SK-N-SH (cell line): Measurements from ENCODE around the gene OR13C9. TPM values are rescaled to one million over a fixed set of nuclear protein-coding genes. Genes with fewer than 3 reads are reported as not detected.
"Not testable (repeated sequence)": the region's sequence is repeated elsewhere in the genome, so short reads cannot be mapped to it uniquely, and the experiment has no call there.

Source experiments
- CTCF ChIA-PET: fragments of 300-600, 350-600 bp; formaldehyde crosslinking; extraction: SDS; loops from one replicate; lab custom pipeline; 2021; lab: Yijun Ruan, JAX
- POLR2A ChIA-PET: fragments of 350-600 bp; sonication (Branson Sonifier 250); formaldehyde crosslinking; extraction: SDS; loops from one replicate; lab custom pipeline; 2020; ENCODE audit warnings: antibody characterized with exemption, inconsistent platforms; lab: Yijun Ruan, JAX
- DNase-seq: peaks from one replicate; pipeline ENCODE4 v3.0.0; 2012
- H2AFZ ChIP-seq: fragments of 200-600 bp; sonication (generic); 2 replicates; pipeline ENCODE4 v1.8.1; 2016; ENCODE audit warnings: antibody characterized with exemption, mild to moderate bottlenecking, low read depth
- H3F3A ChIP-seq: fragments of 200-600 bp; sonication (generic); replicated peaks from 2 replicates; pipeline ENCODE3; 2016; ENCODE audit warnings: antibody characterized with exemption, mild to moderate bottlenecking; ENCODE audit not compliant: insufficient read depth
- H3K27ac ChIP-seq, 2 experiments: fragments of 200-500 bp in 1 of 2; fragments of 200-600 bp in 1 of 2; sonication (Bioruptor generic) in 1 of 2; sonication (generic), shearing (Covaris generic) in 1 of 2; 2 replicates each; pipeline versions ENCODE4 v1.5.1 to v1.6.1; 2014 to 2016; ENCODE audit warnings: low read depth in 2 of 2, inconsistent platforms in 1 of 2, low read length in 1 of 2, mild to moderate bottlenecking in 1 of 2, mixed read lengths in 1 of 2
- H3K27me3 ChIP-seq: fragments of 200-600 bp; sonication (generic), shearing (Covaris generic); 2 replicates; pipeline ENCODE4 v1.6.1; 2016; ENCODE audit warnings: mixed run types; ENCODE audit not compliant: insufficient read depth
- H3K36me3 ChIP-seq, 2 experiments: fragments of 200-500 bp in 1 of 2; fragments of 200-600 bp in 1 of 2; sonication (Bioruptor generic) in 1 of 2; sonication (generic) in 1 of 2; replicated peaks in 1 of 2; 2 replicates each; pipeline versions ENCODE3 to v1.5.1; 2014 to 2016; ENCODE audit warnings: low read length in 1 of 2, mild to moderate bottlenecking in 1 of 2; ENCODE audit not compliant: insufficient read depth in 2 of 2, control insufficient read depth in 1 of 2
- H3K4me1 ChIP-seq, 2 experiments: fragments of 200-500 bp in 1 of 2; fragments of 200-600 bp in 1 of 2; sonication (Bioruptor generic) in 1 of 2; sonication (generic), shearing (Covaris generic) in 1 of 2; 2 replicates each; pipeline versions ENCODE4 v1.5.1 to v1.6.1; 2014 to 2016; ENCODE audit warnings: low read depth in 1 of 2, low read length in 1 of 2, mixed run types in 1 of 2; ENCODE audit not compliant: insufficient read depth in 2 of 2, control insufficient read depth in 1 of 2
- H3K4me2 ChIP-seq: fragments of 200-600 bp; sonication (generic), shearing (Covaris generic); 2 replicates; pipeline ENCODE4 v1.6.1; 2017; ENCODE audit warnings: mixed run types
- H3K4me3 ChIP-seq, 2 experiments: fragments of 200-500 bp in 1 of 2; fragments of 200-600 bp in 1 of 2; sonication (Bioruptor generic) in 1 of 2; sonication (generic), shearing (Covaris generic) in 1 of 2; 2 replicates each; pipeline versions ENCODE4 v1.5.1 to v1.8.1; 2014 to 2016; ENCODE audit warnings: low read depth in 2 of 2, inconsistent platforms in 1 of 2, low read length in 1 of 2, mild to moderate bottlenecking in 1 of 2, mixed read lengths in 1 of 2, moderate library complexity in 1 of 2
- H3K79me2 ChIP-seq: fragments of 200-600 bp; sonication (generic); 2 replicates; pipeline ENCODE4 v1.8.1; 2017; ENCODE audit warnings: mild to moderate bottlenecking; ENCODE audit not compliant: insufficient read depth
- H3K9ac ChIP-seq: fragments of 200-600 bp; sonication (generic); 2 replicates; pipeline ENCODE4 v1.6.1; 2017; ENCODE audit warnings: mixed run types
- H3K9me2 ChIP-seq: fragments of 200-600 bp; sonication (generic); 2 replicates; pipeline ENCODE4 v1.6.1; 2017; ENCODE audit warnings: mixed run types
- H3K9me3 ChIP-seq: fragments of 200-600 bp; sonication (generic); 2 replicates; pipeline ENCODE4 v1.6.1; 2017; ENCODE audit warnings: mixed run types, mild to moderate bottlenecking, moderate library complexity
- H4K20me1 ChIP-seq: fragments of 200-600 bp; sonication (generic); 2 replicates; pipeline ENCODE4 v1.6.1; 2017; ENCODE audit warnings: mild to moderate bottlenecking, mixed run types; ENCODE audit not compliant: insufficient read depth
- FOSL2 ChIP-seq: IDR thresholded peaks from 2 replicates; pipeline ENCODE4 v1.4.0; 2012; ENCODE audit warnings: low read depth, mild to moderate bottlenecking, moderate library complexity, borderline replicate concordance
- JUND ChIP-seq: IDR thresholded peaks from 2 replicates; pipeline ENCODE4 v1.4.0; 2012
- NFIC ChIP-seq: IDR thresholded peaks from 2 replicates; pipeline ENCODE4 v1.4.0; 2012; ENCODE audit warnings: borderline replicate concordance
- PBX3 ChIP-seq: IDR thresholded peaks from 2 replicates; pipeline ENCODE4; 2012
- WGBS: methylation state at CpG from one replicate; pipeline ENCODE4 v1.1.6; 2017; ENCODE audit warnings: low lambda C conversion rate; 5-methylcytosine and 5-hydroxymethylcytosine counted together
- polyA plus RNA-seq, 3 experiments: library from polyadenylated mRNA; depleted of rRNA; stranded (reverse); fragments of >200 nt; gene quantifications; 2 replicates each; pipeline ENCODE4 v1.2.3, GENCODE V29; 2012
- TF ChIP-seq, protein P1 (sequence below): fragments of 200-600 bp; sonication (generic); IDR thresholded peaks from 2 replicates; pipeline ENCODE4 v1.6.1; 2017; ENCODE audit warnings: antibody characterized with exemption, mild to moderate bottlenecking, moderate library complexity

The OR13C9 gene
- polyA plus RNA-seq, 1 of the 3 experiments (the other 2 are of a cell fraction), result not detected

GRCh38 chr9:104608336-104608735, 9.7 kb downstream of the OR13C9 start:
- Histone ChIP-seq H3K27me3 (no peaks in the 10 kb centered on the region), H3K4me1 (no peaks in the 10 kb centered on the region), H3K4me2 (no peak overlapping the region), H3K9me2 (no peaks in the 10 kb centered on the region), H4K20me1 (no peaks in the 10 kb centered on the region), H2AFZ (no peak overlapping the region), H3K9me3 (no peaks in the 10 kb centered on the region), H3K4me3 (no peak overlapping the region), H3K27ac (no peak overlapping the region), H3K9ac (no peak overlapping the region), H3F3A (no peaks in the 10 kb centered on the region), H3K79me2 (no peaks in the 10 kb centered on the region), H3K36me3 (no peaks in the 10 kb centered on the region)
- 0% methylated on average over 1 of the region's 1 CpG for WGBS
- CTCF ChIA-PET, result no interaction called here
- no peak for DNase-seq
- POLR2A ChIA-PET, result no interaction called here
- TF ChIP-seq FOSL2 (no peak), JUND (no peak)
- TF ChIP-seq, protein P1, sequence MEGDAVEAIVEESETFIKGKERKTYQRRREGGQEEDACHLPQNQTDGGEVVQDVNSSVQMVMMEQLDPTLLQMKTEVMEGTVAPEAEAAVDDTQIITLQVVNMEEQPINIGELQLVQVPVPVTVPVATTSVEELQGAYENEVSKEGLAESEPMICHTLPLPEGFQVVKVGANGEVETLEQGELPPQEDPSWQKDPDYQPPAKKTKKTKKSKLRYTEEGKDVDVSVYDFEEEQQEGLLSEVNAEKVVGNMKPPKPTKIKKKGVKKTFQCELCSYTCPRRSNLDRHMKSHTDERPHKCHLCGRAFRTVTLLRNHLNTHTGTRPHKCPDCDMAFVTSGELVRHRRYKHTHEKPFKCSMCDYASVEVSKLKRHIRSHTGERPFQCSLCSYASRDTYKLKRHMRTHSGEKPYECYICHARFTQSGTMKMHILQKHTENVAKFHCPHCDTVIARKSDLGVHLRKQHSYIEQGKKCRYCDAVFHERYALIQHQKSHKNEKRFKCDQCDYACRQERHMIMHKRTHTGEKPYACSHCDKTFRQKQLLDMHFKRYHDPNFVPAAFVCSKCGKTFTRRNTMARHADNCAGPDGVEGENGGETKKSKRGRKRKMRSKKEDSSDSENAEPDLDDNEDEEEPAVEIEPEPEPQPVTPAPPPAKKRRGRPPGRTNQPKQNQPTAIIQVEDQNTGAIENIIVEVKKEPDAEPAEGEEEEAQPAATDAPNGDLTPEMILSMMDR, result peak; percentile 45

DNA sequence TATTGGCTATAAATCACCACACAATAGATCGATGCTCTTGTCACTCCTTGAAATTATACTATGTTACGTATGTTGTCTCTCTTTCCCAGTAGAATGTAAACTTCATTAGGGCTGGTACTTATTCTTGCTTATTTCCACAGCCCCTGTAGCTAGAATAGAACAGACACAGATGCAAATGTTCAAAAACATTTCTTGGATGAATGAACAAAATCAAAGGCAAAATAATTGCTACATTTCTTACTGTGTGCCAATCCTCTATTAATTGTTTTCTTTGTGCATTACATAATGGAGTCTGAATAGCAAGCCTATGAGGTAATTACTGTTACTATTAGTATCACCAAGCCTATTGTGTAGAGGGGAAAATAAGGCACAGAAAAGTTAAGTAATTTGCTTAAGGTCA, 11.9 kb downstream of the OR13C9 start:
- no peaks in the 10 kb centered on the region for H4K20me1 ChIP-seq
- no peaks in the 10 kb centered on the region for H3K79me2 ChIP-seq
- no peaks in the 10 kb centered on the region for H3K9me2 ChIP-seq
- no peaks in the 10 kb centered on the region for H3K4me1 ChIP-seq
- H3K4me3 ChIP-seq, result no peak overlapping the region
- TF ChIP-seq NFIC (no peak), PBX3 (no peak)
- H2AFZ ChIP-seq, result no peak overlapping the region
- no peaks in the 10 kb centered on the region for H3K27me3 ChIP-seq
- H3K9ac ChIP-seq, result no peak overlapping the region
- H3K36me3 ChIP-seq, result no peaks in the 10 kb centered on the region
- no peak overlapping the region for H3K27ac ChIP-seq
- ChIA-PET CTCF (no interaction called here), POLR2A (no interaction called here)
- H3F3A ChIP-seq, result no peaks in the 10 kb centered on the region
- WGBS, result 1% methylated on average over 2 of the region's 2 CpGs
- H3K9me3 ChIP-seq, result no peaks in the 10 kb centered on the region
- no peak for DNase-seq
- H3K4me2 ChIP-seq, result no peak overlapping the region

DNA sequence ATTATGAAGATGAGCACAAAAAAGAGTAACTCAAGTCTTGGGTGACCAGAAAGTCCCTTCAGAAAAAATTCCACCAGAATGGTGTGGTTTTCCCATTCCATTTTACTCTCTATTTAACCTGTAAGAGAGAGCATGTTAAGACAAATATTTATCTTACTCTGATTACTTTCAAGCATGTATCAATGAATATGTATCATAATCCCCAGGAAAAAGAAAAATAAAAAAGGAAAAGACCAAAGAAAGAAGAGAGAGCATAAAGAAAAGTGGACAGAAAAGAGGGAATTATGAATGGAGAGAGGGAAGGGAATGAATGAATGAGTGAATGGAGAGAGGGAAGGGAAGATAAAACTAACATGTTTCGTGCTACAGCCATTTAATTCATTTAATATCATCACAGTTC, 12.5 kb downstream of the OR13C9 start, which contains the start of gene OR13C2:
OR13C2 (minus strand) TSS at position 101 of the 400 bp plus-strand sequence; CDS start at position 101, 0 bp downstream.
- 3% methylated on average over 1 of the region's 1 CpG for WGBS

More for the DNA sequence above, 12.5 kb downstream of the OR13C9 start, which contains the start of gene OR13C2:
- DNase-seq, H3F3A ChIP-seq, H2AFZ ChIP-seq, POLR2A ChIA-PET, H3K4me3 ChIP-seq, H3K27me3 ChIP-seq, H3K9ac ChIP-seq, H4K20me1 ChIP-seq, CTCF ChIA-PET, H3K27ac ChIP-seq, H3K4me2 ChIP-seq, H3K79me2 ChIP-seq, H3K4me1 ChIP-seq, H3K9me3 ChIP-seq, H3K9me2 ChIP-seq, H3K36me3 ChIP-seq: not testable (repeated sequence)
